Upper lobe of left lung (tissue), 4 donors: ENCODE measurements around the gene ULK4.

ENCODE experiments used
- CTCF ChIP-seq, 6 experiments: fragments of 450-650 bp in 4 of 6; fragments of 200-600 bp in 2 of 6; sonication (generic) in 2 of 6; IDR thresholded peaks; one replicate each; pipeline ENCODE4 v1.5.1; 2016 to 2019; ENCODE audit warnings: antibody characterized with exemption in 6 of 6
- POLR2A ChIP-seq, 4 donors: fragments of 450-650 bp; IDR thresholded peaks; one replicate each; pipeline ENCODE4 v1.5.1; 2016 to 2017; ENCODE audit warnings: antibody characterized with exemption in 4 of 4, mild to moderate bottlenecking in 2 of 4

DNA sequence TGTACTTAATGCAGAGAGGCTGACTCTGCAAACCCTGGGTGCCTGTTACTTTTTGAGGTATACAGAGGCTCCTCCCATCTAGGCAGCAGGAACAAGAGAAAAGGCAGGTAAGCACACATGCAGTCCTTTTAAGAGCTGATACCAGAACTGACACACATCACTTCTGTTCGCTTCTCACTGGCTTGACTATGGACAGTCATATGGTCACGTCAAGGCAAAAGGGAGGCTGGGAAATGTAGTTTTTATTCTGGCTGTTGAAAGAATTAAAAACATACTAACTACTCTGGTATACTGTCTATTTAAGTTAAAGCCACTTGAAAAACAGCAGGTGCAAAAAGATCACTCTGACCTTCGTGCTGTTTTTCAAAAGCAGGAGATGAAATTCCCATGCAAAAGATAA is 544.3 kb downstream of the ULK4 start:
- TF ChIP-seq CTCF (IDR thresholded peaks at IDR 0.05) (no peak), POLR2A (IDR thresholded peaks at IDR 0.05) (no peak)
